NOMO-1 (cell line): ENCODE measurements around the gene BCAT1.
"Not testable (repeated sequence)": the region's sequence is repeated elsewhere in the genome, so short reads cannot be mapped to it uniquely, and the experiment has no call there.

ENCODE experiments used
- DNase-seq, 2 experiments: peaks; one replicate each; lab custom pipeline; 2025; ENCODE audit not compliant: unreplicated experiment in 2 of 2; lab: John Stamatoyannopoulos, UW

The BCAT1 gene

DNA sequence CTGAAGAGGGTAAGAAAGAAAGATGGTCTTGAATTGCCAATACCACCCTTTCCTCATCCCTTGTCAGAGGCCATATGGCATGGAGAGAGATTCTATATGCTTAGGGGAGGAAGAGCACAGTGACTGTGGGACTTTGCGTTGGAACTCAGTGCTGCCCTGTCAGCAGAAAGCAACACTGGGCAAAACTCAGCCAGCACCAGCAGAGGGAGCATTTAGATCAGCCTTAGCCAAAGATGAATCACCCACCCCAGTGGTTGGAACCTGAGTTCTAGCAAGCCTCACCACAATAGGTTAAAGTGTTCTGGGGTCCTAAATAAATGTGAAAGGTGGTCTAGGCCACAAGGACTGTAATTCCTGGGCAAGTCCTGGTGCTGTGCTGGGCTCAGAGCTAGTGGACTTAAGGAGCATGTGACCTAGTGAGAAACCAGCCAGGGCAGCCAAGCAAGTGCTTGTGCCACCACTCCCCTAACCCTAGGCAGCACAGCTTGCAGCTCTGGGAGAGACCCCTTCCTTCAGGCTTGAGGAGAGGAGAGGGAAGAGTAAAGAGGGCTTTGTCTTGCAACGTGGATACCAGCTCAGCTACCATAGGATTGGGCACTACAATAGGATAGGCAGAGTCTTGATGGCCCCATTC lies 11.4 kb upstream of the BCAT1 start:
- DNase-seq = peak; percentile 13 to 36

GRCh38 chr12:24956351-24956750 lies 7.5 kb upstream of the BCAT1 start:
- not testable (repeated sequence) for DNase-seq

- DNase-seq = no peak
Observed at GRCh38 chr12:24955853-24956252, 7.0 kb upstream of the BCAT1 start.

GRCh38 chr12:24955389-24955788 lies 6.5 kb upstream of the BCAT1 start:
- no peak for DNase-seq

GRCh38 chr12:24954261-24954660 lies 5.4 kb upstream of the BCAT1 start:
- no peak for DNase-seq

DNA sequence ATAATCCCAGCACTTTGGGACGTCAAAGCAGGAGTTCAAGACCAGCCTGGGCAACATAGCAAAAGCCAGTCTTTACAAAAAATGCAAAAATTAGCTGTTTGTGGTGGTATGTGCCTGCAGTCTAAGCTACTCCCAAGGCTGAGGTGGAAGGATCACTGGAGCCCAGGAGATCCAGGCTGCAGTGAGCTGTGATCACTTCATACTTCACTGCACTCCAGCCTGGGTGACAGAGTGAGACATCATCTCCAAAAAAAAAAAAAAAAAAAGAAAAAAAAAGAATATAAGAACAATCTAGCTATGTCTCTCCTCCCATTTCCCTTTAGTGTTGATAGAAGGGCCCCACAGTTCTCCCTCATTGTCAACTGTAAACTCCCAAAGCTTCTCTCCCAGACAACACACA lies 3.5 kb upstream of the BCAT1 start:
- no peak for DNase-seq

DNA sequence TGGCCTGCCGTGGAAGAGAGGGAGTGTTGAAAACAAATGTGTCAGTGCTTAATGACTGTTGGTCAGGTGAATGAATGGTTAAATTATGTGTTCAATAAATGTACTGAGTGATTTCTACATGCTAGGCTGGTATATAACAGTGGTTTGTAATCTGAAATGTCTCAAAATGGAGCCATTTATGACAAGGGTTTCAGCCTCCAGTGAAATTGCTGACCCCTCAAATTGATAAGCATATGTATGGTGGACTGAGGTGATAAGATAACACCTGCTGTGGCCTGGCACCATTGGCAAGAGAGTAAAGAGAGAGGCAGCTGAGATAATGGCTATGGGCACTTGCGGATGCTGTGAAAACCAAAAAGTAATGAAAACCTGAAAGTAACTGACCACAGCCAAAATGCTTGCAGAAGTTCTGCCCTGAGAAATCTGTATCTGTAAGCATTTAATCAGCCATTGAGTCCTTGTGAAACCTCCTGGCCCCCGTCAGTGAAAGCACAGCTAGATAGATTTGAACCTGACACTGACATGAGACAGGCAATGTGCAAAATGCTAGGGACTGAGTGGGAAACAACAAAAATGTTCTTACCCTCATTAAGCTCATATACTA lies 1.4 kb upstream of the BCAT1 start:
- DNase-seq = no peak

DNA sequence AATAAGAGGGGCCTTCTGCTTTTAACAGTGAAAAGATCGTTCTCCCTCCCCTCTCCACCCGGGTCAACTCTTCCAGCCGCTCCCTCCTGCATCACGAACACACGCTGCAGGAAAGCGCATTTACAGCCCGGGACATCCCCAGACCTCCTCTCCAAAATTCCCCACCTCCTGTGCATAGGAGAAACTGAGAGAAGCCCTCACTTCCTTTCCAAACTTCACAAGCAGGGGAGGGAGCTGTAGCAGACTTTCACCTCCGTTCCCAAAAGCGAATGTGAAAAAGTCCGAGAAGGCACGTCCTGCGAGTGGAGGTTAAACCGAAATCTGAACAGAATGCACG lies 513 bp downstream of the BCAT1 start:
- DNase-seq = peak; percentile 23 to 34

- DNase-seq = no peak
Observed at GRCh38 chr12:24947541-24948419, 1.1 kb downstream of the BCAT1 start.

- no peak for DNase-seq
Observed at GRCh38 chr12:24945845-24946244, 3.1 kb downstream of the BCAT1 start.

DNA sequence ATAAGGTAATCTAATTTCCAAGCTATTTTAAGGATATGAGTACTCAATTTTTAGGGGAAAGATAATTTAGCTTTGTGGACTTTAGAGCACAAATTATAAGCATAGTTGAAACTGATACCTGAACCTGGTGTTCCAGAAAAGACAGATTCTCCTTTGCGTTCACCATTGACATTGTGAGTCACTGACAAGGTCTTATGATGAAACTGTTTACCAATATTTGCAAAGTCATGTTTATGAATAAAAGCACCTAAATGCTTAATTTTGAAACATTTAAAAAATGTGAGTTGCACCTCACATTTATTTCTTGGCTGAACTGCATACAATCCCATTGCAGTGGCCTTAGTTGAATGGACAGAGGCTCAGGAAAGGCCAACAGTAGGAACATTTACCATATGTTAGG lies 3.9 kb downstream of the BCAT1 start:
- DNase-seq = no peak

DNA sequence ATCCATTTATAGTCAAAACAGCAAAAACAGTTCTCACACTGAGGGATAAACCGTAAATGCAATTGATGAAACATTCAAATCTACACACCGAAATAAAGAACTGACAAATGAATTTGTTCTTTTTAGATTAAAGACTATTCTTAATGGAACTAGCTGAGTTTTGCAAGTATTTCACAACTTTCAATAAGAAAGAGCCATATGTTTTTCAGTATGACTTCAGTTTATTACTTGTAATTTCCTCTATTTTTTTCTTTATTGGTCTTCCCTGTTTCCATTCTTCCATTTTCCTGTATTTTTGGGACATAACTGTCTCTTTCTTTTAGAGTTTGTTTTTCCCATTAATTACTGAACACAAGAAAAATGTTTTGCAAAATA lies 4.3 kb downstream of the BCAT1 start:
- DNase-seq = no peak

DNA sequence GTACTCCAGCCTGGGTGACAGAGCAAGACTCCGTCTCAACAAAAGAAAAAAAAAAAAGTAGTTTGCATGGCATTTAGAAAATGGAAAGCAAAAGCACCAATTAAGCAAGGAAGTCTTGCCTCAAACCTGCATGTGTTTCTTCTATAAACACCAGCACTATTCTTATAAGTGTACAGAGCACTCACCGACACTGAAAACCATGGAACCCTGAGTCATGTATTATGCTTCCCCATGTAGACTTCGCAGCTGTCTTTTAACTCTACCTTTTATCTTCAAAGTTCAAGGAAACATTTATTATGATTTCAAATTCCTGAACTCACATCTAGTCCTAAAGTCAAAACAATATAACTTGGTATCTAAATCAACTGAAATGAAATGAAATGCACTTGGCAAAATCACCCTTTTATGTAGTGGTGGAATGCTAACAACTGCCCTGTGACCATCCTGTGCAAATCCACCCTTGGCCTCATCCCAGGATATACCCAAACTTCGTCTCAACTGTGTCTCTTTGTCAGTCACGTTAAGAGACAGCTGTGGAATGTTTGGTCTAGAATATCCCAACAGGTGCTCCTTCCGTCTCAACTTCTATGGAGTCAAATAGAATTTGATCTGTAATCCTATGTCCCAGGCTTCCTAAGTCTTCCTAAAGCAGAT lies 4.8 kb downstream of the BCAT1 start:
- no peak for DNase-seq

- no peak for DNase-seq
Observed at GRCh38 chr12:24940157-24940556, 8.7 kb downstream of the BCAT1 start.

GRCh38 chr12:24939551-24939950 lies 9.3 kb downstream of the BCAT1 start:
- not testable (repeated sequence) for DNase-seq

- DNase-seq = no peak
Observed at GRCh38 chr12:24938341-24938740, 10.6 kb downstream of the BCAT1 start.

DNA sequence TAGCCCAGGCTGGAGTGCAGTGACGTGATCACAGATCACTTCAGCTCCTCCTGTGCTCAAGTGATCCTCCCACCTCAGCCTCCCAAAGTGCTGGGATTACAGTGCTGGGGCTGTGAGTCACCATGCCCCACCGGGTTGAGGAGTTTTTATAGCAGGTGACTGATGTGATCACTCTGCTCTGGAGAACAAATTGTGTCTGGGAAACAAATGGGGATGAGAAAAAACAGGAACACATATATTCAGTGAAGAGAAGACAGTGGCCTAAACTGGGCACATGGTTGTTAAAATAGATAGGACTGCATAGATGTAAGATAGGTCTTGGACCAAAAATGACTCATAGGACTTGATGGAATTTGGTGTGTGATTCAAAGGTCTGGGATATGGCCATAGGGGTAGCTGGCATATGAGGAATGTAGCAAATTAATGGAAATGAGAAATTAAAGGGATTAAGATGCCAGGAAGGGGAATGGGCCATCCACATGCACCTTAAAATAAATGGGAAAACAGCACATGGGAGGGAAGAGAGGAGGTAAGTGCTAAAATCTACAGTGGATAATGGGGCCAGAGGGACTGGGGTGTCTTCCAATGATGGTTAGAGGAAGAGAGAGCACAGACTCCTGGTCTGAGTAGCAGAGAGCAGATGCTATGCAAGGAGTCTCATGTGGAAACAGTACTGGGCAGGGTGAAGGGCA lies 11.2 kb downstream of the BCAT1 start:
- no peak for DNase-seq

- no peak for DNase-seq
Observed at GRCh38 chr12:24933694-24934407, 15.1 kb downstream of the BCAT1 start.

GRCh38 chr12:24931666-24932405 lies 17.1 kb downstream of the BCAT1 start:
- DNase-seq = peak; percentile 77 to 94

DNA sequence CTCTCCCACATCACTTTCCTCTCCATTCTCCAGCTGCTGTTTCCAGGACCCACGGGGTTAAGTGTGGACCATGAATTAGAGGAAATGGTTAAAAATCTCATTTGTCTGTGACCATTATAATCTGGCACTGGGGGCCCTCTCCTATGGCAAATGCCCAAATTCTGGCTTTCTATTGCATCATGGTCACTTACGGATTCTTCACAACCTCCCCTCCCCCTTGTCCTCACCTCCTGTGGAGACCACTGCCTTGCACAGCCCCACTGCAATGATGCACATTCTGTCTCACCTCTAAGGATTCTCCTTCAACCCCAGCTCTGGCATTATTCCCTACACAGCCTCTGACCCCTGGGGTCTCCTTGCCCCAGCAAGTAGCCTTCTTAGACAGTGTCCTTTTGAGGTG lies 18.9 kb downstream of the BCAT1 start:
- DNase-seq = no peak
